Dermis blood vessel endothelial cell (primary cell): ENCODE measurements around the gene HOXB3. TPM values are rescaled to one million over a fixed set of nuclear protein-coding genes. Genes with fewer than 3 reads are reported as not detected.

Experiments used
- DNase-seq: peaks from one replicate; pipeline ENCODE4 v3.0.0; 2010
- total RNA-seq: library from RNA; depleted of rRNA; stranded (reverse); fragments of >200 nt; gene quantifications from 2 replicates; pipeline ENCODE4 v1.2.3, GENCODE V29; 2014

HOXB3 gene
- total RNA-seq, 1 donor from 2014 or later: 11.9 TPM

- DNase-seq: peak; percentile 57
Observed at GRCh38 chr17:48568499-48569239, 21.4 kb downstream of the HOXB3 start.

GRCh38 chr17:48567646-48568354 is 22.2 kb downstream of the HOXB3 start:
- peak; percentile 50 for DNase-seq

- DNase-seq: no peak
Observed at GRCh38 chr17:48567209-48567608, 22.8 kb downstream of the HOXB3 start.

- DNase-seq: no peak
Observed at GRCh38 chr17:48566717-48567116, 23.3 kb downstream of the HOXB3 start.

GRCh38 chr17:48565925-48566710 is 23.9 kb downstream of the HOXB3 start:
- no peak for DNase-seq

DNA sequence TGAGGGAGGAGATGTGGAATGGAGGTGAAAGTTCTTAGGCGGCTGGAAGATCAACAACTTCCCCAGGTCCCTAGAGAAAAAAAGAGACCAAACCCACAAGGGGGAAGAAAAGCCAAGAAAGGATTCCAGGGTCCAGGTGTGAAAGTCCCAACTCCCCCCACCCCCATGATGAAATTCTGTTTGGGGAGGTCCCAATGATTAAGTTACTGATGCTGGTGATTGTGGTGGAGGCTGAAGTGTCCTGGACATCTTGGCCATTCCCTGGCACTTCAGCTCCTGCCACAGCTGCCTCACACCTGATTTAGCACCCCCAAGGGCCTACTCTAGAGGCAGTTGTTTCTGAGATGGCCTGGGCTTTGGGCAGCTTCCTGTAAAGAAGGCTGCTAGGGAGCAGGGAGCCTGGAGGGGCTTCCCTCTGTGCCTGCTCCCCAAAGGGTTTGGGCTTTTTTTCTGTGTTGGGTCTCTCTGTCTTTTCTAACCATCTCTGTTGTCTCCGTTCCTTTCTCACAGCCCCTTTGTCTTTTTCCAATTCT is 25.0 kb downstream of the HOXB3 start:
- DNase-seq: no peak

GRCh38 chr17:48564188-48565021 is 25.6 kb downstream of the HOXB3 start:
- peak; percentile 61 for DNase-seq

DNA sequence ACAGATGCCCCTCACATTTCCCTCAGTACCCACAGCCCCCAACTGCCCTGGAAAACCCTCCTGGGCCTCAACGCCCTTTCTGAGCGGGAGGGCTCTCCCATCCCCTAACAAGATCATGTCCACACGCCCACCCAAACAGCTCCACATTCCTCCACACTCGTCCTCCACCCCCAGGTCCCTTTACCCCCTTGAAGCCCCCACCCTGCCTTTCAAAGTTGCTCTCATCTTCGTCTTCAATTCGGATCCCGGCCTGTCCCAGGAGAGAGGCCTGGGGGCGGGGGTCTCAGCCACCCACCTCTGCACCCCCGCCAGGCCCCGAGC is 26.2 kb downstream of the HOXB3 start:
- no peak for DNase-seq

DNA sequence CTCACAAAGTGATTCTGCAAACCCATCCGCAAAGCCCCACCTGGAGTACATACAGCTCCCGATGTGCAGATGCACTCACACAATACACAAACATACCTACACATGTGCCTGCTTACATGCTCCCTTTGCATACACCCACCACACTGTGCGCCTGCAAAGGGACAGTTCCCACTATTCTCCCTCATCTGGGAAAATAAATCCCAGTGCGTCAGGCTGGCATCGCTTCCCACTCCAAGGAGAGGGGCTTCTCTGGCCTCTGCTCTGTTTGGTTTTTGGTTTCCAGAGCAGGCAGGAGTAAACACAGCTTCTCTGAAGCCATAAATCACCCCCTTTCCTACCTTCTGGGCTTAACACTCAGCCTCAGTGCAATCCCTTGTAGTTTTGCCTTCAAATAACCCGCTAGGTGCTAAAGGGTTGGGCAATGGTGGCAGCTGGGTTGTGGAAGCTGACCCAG is 26.6 kb downstream of the HOXB3 start:
- DNase-seq: no peak

- DNase-seq: no peak
Observed at GRCh38 chr17:48562934-48563333, 27.1 kb downstream of the HOXB3 start.

- DNase-seq: no peak
Observed at GRCh38 chr17:48561884-48562810, 27.9 kb downstream of the HOXB3 start.

DNA sequence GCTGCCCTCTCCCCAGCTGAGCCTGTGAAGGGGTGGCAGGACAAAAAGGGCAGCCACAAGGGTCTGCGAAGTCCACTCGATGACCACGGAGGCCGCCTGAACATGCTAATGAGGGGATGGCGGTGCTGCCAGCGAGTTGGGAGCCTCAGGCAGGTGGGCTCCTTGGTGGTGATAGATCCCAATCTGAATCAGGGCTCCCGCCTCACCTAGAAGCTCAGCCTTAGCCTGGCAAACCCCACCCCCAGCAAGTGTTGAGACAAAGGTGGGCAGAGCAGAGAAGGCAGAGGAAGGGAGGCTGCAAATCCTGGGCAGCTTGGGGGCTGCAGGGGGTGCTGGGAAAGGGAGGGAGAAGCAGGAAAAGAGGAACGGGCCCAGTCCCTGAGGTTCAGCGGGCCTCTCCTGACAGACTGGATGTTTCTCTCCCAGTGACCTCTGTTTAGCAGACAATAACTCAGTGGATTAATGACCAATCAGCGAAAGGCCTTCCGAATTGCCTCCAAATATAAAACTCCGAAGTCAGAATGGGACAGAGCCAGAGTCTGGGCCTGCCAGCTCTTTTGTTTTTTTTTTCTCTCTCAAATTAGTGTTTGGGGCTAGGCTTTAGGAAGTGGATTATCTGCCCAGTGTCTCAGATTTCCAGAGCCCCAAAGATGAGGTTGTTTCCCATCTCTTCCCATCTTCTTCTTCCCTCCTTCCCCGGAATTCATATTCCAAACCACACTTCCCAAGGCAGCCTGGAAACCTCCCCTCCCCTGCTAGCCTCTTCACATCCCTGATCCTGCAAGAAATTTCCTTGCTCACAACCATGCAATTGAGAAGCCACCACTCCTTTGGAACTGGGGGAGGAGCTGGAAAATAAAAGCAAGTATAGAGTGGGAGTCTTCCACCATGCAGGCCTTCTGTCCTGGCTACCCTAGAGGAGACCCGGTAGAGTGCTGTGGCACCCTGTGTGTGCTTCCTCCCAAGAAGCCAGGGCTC is 29.9 kb downstream of the HOXB3 start:
- DNase-seq: no peak

- no peak for DNase-seq
Observed at GRCh38 chr17:48559122-48559839, 30.8 kb downstream of the HOXB3 start.

DNA sequence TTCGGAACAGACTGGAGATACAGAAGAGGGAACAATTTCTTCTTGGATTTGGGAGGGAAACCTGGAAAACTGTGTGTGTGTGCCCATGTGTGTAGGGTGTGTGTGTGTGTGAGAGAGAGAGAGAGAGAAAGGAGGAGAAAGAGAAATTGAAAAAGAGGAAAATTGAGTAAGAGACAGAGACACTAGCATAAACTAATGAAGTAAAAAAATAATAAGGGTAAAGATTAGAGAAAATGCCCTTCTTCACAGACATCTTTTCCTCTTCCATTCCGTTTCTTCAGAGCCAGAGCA is 31.3 kb downstream of the HOXB3 start:
- no peak for DNase-seq

GRCh38 chr17:48558057-48558830 is 31.8 kb downstream of the HOXB3 start:
- DNase-seq: no peak

GRCh38 chr17:48556576-48557401 is 33.3 kb downstream of the HOXB3 start:
- peak; percentile 27 for DNase-seq

- no peak for DNase-seq
Observed at GRCh38 chr17:48556229-48556575, 33.8 kb downstream of the HOXB3 start.
